Stimulated activated CD8-positive, alpha-beta memory T cell treated with anti-CD3 and anti-CD28 coated beads, Interleukin-2, amount 100 ng/mL, for 1 hour (primary cell): ENCODE results near the gene TSPAN1.
"Not testable (repeated sequence)": the region's sequence is repeated elsewhere in the genome, so short reads cannot be mapped to it uniquely, and the experiment has no call there.

Experiments
- DNase-seq, 2 donors: peaks; one replicate each; pipeline ENCODE4 v3.0.0-alpha.2; 2020; ENCODE audit warnings: low read depth in 2 of 2

The TSPAN1 gene

GRCh38 chr1:46218443-46218842, 43.6 kb downstream of the TSPAN1 start:
- DNase-seq, result no peak

GRCh38 chr1:46219551-46220520, 44.9 kb downstream of the TSPAN1 start:
- DNase-seq, result no peak

GRCh38 chr1:46220808-46221207, 45.9 kb downstream of the TSPAN1 start:
- no peak for DNase-seq

- DNase-seq, result no peak
Measured at GRCh38 chr1:46221749-46222148, 46.9 kb downstream of the TSPAN1 start.

DNA sequence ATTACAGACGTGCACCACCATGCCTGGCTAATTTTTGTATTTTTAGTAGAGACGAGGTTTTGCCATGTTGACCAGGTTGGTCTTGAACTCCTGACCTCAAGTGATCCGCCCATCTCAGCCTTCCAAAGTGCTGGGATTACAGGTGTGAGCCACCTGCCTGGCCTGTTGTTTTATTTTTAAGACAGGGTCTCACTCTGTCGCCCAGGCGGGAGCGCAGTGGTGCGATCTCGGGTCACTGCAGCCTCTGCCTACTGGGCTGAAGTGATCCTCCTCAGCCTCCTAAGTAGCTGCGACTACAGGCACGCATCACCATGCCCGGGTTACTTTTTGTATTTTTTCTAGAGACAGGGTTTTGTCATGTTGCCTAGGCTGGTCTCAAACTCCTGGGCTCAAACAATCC, 48.2 kb downstream of the TSPAN1 start:
- not testable (repeated sequence) for DNase-seq

- peak; percentile 21 to 34 for DNase-seq
Measured at GRCh38 chr1:46223472-46223943, 48.6 kb downstream of the TSPAN1 start.

- no peak for DNase-seq
Measured at GRCh38 chr1:46224966-46225365, 50.1 kb downstream of the TSPAN1 start.

- DNase-seq, result not testable (repeated sequence)
Measured at GRCh38 chr1:46231231-46231630, 56.3 kb downstream of the TSPAN1 start.
